WERI-Rb-1 (cell line): ENCODE results near the gene TMEM266.

Experiments used
- DNase-seq: peaks from one replicate; pipeline ENCODE4 v3.0.0-alpha.2; 2020
- H3K27ac ChIP-seq: fragments of 250-450 bp; sonication (Bioruptor Pico); 2 replicates; pipeline ENCODE4 v1.5.1; 2020; ENCODE audit warnings: mild to moderate bottlenecking, moderate library complexity
- H3K27me3 ChIP-seq: fragments of 250-450 bp; sonication (Bioruptor Pico); 2 replicates; pipeline ENCODE4 v1.5.1; 2021; ENCODE audit warnings: mild to moderate bottlenecking, low read depth, moderate library complexity; ENCODE audit not compliant: insufficient read depth, severe bottlenecking
- H3K36me3 ChIP-seq: fragments of 250-450 bp; sonication (Bioruptor Pico); 2 replicates; pipeline ENCODE4 v1.5.1; 2020; ENCODE audit warnings: mild to moderate bottlenecking, moderate library complexity
- H3K4me3 ChIP-seq: 2 replicates; pipeline ENCODE4 v1.5.1; 2011; ENCODE audit warnings: low read depth, mild to moderate bottlenecking, control low read depth, low read length
- H3K9me3 ChIP-seq: fragments of 250-450 bp; sonication (Bioruptor Pico); 2 replicates; pipeline ENCODE4 v1.5.1; 2021; ENCODE audit warnings: mild to moderate bottlenecking, moderate library complexity; ENCODE audit not compliant: severe bottlenecking
- TF ChIP-seq, protein P1 (sequence below): IDR thresholded peaks from 2 replicates; pipeline ENCODE4 v1.5.1; 2011; ENCODE audit warnings: low read depth, mild to moderate bottlenecking, control low read depth, inconsistent platforms, low read length

The TMEM266 gene

DNA sequence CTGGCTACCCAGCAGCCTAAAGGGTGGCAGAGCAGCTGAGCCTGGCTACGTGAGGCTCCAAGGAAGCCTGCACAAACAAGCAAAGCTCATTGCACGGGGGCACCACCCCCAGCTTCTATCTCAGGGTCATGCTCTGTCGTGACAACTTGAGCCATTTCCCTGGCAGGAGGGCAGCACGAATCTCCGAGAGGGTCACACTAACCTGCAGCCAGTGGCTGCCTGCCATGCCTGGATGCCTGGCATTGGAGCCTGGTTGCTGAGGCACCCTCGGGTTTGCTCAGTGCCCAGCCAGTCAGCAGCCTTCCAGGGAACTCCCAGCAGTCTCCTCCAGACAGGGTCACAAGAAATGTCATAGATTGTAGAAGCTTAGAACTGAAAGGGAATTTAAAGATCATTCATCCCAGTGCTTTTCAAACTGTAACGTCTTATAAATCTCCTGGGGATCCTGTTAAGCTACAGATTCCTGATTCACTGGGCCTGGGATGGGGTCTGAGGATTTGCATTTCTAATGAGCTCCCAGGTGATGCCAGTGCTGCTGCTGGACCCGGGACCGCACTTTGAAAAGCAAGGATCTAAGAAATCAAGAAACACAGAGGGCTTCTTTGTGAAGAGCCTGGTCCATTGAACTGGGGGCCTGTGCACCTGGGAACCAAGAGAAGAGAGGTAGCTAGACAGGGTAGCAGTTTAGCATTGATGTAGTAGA lies 48.4 kb downstream of the TMEM266 start:
- Histone ChIP-seq H3K27ac (no peak overlapping the region), H3K27me3 (no peaks in the 10 kb centered on the region), H3K9me3 (no peaks in the 10 kb centered on the region), H3K4me3 (no peak overlapping the region), H3K36me3 (no peaks in the 10 kb centered on the region)
- TF ChIP-seq, protein P1, sequence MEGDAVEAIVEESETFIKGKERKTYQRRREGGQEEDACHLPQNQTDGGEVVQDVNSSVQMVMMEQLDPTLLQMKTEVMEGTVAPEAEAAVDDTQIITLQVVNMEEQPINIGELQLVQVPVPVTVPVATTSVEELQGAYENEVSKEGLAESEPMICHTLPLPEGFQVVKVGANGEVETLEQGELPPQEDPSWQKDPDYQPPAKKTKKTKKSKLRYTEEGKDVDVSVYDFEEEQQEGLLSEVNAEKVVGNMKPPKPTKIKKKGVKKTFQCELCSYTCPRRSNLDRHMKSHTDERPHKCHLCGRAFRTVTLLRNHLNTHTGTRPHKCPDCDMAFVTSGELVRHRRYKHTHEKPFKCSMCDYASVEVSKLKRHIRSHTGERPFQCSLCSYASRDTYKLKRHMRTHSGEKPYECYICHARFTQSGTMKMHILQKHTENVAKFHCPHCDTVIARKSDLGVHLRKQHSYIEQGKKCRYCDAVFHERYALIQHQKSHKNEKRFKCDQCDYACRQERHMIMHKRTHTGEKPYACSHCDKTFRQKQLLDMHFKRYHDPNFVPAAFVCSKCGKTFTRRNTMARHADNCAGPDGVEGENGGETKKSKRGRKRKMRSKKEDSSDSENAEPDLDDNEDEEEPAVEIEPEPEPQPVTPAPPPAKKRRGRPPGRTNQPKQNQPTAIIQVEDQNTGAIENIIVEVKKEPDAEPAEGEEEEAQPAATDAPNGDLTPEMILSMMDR = no peak
- DNase-seq = no peak

DNA sequence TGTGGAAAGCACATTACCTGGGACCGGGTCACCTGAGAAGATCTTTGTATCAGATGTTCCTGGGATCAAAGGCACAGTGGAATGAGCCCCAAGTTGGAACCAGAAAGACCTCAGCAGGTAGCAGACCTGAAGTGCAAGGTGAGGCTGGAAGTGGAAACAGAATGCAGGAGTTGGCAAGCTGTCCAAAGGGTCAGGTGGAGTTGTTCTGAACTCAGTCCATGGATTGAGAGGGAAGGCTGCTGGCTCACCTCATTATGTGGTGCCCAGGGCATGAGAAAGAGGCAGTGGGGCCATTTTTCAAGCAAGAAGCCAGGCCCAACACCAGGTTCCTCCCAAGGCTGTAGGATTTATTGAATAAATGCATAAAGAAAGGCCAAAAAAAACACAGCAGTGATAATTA lies 49.3 kb downstream of the TMEM266 start:
- no peaks in the 10 kb centered on the region for H3K36me3 ChIP-seq
- TF ChIP-seq, protein P1 = no peak
- H3K4me3 ChIP-seq = no peak overlapping the region
- DNase-seq = no peak
- H3K9me3 ChIP-seq = no peaks in the 10 kb centered on the region
- H3K27me3 ChIP-seq = no peaks in the 10 kb centered on the region
- no peak overlapping the region for H3K27ac ChIP-seq

DNA sequence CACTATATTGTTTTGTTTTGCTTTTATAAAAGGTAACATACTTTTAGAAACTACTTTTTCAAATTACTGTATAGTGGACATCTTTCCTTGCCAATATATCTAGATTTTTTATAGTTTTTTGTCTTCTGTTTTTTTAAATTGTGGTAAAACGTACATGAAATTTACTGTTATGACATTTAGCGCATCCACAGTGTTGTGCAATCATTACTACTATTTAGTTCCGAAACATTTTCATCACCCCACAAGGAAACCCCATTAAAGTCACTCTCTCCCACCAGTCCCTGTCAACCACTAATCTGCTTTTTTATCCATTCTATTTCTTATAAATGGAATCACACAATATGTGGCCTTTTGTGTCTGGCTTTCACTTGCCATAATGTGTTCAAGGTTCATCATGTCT lies 54.8 kb downstream of the TMEM266 start:
- H3K27me3 ChIP-seq = no peaks in the 10 kb centered on the region
- TF ChIP-seq, protein P1 = no peak
- no peak overlapping the region for H3K27ac ChIP-seq
- DNase-seq = no peak
- H3K4me3 ChIP-seq = no peak overlapping the region
- H3K36me3 ChIP-seq = no peaks in the 10 kb centered on the region
- no peaks in the 10 kb centered on the region for H3K9me3 ChIP-seq

DNA sequence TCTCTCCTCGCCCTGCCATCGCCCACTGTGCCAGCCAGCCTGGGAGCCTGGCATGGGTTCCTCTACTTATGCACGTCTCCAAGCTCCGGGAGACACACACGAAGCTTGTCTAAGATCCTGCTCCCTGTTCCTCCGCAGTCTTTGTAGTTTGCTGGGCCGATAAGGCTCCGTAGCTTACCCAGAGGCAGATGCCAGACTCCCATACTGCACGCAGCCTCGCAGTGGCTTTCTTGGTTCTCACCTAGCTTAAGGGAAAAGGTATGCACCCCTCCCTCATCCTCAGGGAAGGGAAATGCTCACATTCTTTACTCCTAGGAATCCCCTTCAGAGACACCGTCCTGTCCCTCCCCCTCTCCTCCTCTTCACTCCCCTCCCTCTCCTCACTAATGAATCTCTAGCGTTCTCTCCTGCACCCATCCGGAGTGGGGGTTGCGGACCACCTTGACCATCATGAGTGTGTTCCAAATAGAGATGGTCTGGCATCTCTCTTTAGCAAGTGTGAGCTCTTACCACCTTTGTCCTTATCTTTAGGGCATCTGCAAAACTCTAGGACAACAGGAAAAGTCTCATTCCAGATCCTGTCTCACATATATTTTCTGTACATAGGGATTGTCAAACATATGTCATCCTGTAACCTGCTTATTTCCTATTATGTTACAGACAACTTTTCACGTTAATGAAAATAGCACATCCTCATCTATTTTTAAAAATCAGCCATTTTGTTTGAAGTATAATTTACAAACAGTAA lies 56.5 kb downstream of the TMEM266 start:
- no peak for DNase-seq
- no peak overlapping the region for H3K27ac ChIP-seq
- no peaks in the 10 kb centered on the region for H3K27me3 ChIP-seq
- TF ChIP-seq, protein P1 = no peak
- no peaks in the 10 kb centered on the region for H3K9me3 ChIP-seq
- no peaks in the 10 kb centered on the region for H3K36me3 ChIP-seq
- no peak overlapping the region for H3K4me3 ChIP-seq

DNA sequence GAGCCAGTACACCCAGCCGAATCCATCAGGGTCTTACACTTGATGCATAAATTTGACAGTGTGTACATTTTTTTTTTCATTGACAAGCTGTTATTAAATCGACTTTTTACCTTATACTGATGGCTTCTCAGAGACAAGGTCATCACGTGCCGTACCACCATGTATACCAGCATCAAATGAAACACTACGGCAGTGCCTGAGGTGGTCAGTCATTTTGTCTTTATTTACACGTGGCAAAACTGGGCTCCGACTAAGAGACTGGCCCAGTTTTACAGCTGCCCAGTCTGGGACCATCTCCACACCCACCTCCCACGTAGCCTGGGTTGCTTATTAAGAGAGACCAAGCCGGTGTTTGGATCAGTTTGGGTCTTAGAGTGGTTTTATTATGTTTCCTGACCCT lies 57.4 kb downstream of the TMEM266 start:
- Histone ChIP-seq H3K4me3 (no peak overlapping the region), H3K27me3 (no peaks in the 10 kb centered on the region), H3K9me3 (no peaks in the 10 kb centered on the region), H3K27ac (no peak overlapping the region), H3K36me3 (no peaks in the 10 kb centered on the region)
- TF ChIP-seq, protein P1 = no peak
- no peak for DNase-seq

DNA sequence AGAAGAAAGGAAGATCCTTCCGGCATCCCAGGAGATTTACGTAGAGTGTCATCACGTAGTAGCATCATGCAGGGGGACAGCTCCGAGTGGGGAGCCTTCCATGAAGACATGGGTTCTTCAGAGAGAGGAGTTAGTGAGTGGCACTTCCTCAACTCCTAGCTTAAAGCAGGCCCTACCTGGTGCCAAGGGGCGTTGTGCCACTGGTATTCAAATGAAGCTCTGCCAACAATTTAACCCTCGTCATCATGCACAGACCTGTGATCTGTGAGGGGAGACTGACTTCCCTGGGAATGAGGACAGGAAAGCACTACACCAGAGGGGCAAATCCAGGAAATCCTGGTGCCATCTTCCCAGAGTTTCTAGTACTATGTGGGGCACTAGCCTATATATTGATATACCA lies 59.0 kb downstream of the TMEM266 start:
- no peak for DNase-seq
- Histone ChIP-seq H3K36me3 (no peaks in the 10 kb centered on the region), H3K9me3 (no peaks in the 10 kb centered on the region), H3K27me3 (no peaks in the 10 kb centered on the region), H3K27ac (no peak overlapping the region), H3K4me3 (no peak overlapping the region)
- TF ChIP-seq, protein P1 = no peak
